Lung microvascular endothelial cell (primary cell): Measurements from ENCODE around the gene GGTLC3. TPM values are rescaled to one million over a fixed set of nuclear protein-coding genes. Genes with fewer than 3 reads are reported as not detected.
A peak's percentile ranks its signal among the peaks of the same experiment; 100 is the strongest.
"Not testable (repeated sequence)": the region's sequence is repeated elsewhere in the genome, so short reads cannot be mapped to it uniquely, and the experiment has no call there.

Experiments
- DNase-seq, 2 donors: peaks; one replicate each; pipeline versions ENCODE4 v3.0.0 to v3.0.0-alpha.2; 2010; ENCODE audit warnings: low read depth in 2 of 2
- total RNA-seq: library from RNA; depleted of rRNA; stranded (reverse); fragments of >200 nt; gene quantifications from 2 replicates; pipeline ENCODE4 v1.2.1, GENCODE V29; 2014

GGTLC3 gene
- not detected in 2 replicates for total RNA-seq

DNA sequence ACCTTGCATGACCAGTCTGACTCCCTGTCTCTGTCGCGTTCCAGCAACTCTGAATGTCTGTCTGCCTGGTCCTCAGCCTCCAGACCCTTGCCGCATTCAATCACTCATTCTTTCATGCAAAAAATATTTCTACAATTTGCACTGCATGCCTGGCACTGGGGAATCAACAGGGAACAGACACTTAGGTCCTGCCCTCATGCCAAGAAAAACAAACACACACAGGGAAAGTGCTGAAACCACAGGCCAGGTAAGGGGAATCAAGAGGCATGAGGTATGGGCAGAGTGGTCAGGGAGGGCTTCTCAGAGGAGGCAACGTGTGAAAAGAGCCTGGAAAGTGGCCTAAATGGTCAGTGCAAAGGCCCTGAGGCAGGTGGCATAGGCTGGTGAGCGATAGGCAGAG lies at the start of gene GGTLC3:
Gene GGTLC3, minus strand, starts transcription at position 101 of the 400 bp plus-strand sequence. CDS start 264 bp downstream, outside the sequence.
- DNase-seq = not testable (repeated sequence)

DNA sequence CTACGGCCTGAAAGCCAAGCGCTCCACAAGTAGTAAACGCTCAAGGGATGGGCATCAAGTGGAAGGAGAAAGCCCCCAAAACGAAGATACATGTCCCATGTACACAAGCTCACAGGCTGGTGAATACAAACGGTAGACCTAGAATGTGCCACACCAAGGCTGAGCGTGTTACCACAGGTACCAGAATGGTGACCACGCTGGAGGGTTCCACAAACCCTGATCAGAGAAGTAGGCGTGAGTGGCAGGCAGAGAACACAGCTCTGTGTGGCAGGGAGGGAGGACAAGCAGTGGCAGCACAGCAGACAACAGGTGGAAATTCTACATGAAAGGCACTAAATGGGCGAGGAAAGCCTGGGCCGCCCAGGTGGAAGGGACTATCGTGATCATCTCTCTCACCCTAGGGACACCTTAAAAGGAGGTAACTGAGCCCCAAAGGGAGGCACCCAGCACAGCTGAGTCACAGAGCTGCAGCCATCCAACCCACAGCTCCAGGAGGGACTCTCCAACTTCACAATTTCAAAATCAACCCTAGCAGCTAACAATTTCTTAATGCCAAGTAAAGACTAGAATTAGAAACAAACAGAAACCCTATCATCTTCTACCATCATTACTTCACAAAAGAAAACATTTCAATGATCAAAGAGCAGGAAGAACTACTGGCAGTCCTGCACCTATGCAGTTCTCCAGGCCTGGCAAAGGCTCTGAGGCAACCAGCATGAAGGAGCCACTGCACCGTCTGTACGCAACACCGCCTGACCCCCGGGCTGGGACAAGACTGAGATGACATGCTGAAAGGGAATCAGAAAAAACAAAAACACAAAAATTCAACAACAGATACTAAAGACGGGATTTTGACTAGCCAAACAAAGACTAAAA lies 42.4 kb upstream of the GGTLC3 start:
- DNase-seq = not testable (repeated sequence)

DNA sequence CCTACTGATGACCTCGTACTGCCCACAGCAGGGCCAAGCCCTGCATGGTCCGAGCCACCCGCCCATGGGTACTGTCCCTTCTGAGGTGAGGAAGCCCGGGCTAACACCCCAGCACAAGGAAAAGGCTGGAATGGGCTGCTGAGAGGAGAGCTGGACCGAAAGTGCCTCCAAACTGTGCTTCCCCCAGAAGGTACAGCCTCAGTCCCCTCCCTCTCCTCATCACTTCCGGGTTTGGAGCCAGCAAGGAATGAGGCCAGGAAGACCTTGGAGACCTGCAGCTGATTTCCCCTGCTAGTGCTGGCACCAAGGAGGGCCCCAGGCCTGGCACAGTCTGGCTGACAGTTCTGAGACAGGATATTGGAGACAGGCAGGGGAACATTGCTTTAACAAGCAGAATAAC lies 41.0 kb upstream of the GGTLC3 start:
- DNase-seq = not testable (repeated sequence)

DNA sequence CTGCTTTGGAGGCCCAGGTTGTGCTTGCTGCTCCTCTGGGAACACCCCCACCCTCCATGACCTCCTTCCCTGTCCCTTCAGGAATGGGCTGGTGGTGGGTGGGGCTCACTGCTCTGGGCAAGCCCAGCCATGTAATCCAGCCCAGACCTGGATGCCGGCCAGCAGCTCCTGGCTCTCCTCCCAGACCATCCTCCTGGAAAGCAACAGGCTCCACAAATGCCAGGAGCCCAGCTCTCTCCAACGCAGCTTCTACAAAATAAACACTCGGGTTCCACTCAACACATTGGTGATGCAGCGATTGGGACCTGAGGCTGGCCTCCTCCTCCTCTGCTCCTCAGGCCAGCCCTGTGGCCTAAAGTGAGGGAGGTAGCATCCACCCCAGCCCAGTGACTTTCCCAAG lies 40.6 kb upstream of the GGTLC3 start:
- not testable (repeated sequence) for DNase-seq

DNA sequence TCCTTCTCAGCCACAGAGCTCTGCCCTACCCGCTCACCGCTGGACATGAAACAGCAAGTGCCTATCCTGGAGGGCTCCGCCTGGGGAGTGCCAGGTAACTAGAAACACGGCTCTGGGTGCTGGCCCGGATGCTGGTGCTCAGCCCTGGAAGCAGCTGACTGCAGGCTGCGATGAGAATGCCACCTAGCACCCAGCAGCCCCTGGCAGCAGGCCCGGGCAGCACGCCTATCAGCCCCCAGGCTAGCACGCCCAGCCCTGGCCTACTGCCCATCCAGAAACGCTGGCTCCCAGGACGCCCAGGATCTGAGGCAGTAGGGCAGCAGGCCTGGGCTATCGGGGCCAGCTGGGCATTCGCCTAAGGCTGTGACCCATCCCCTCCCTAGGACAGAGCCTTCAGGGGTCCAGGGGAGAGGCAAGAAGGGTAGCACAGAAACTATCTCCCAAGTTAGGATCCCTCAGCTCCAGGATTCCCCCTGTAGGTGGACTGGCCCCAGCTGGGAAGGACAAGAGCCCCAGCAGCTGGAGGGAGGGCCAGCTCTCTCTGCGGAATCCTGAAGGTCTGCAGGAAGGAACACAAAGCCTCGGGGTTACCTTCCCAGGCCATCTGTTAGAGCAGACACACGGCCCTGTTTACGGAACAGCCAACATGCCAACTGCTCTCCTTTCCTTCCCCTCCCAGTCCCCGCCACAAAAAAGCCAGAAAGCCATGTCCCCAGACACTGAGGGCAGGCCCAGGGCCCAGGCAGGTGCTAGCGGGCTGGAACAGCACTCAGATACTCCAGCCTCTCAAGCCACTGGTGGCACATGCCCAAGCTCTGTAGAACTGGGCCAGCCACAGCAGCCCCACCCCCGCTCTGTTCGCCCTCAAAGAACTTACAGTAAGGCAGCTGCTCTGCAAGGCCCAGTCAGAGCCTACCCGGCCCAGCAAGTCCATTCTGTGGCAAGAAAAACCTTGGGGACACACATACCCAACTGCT lies 36.6 kb upstream of the GGTLC3 start:
- DNase-seq = not testable (repeated sequence)

DNA sequence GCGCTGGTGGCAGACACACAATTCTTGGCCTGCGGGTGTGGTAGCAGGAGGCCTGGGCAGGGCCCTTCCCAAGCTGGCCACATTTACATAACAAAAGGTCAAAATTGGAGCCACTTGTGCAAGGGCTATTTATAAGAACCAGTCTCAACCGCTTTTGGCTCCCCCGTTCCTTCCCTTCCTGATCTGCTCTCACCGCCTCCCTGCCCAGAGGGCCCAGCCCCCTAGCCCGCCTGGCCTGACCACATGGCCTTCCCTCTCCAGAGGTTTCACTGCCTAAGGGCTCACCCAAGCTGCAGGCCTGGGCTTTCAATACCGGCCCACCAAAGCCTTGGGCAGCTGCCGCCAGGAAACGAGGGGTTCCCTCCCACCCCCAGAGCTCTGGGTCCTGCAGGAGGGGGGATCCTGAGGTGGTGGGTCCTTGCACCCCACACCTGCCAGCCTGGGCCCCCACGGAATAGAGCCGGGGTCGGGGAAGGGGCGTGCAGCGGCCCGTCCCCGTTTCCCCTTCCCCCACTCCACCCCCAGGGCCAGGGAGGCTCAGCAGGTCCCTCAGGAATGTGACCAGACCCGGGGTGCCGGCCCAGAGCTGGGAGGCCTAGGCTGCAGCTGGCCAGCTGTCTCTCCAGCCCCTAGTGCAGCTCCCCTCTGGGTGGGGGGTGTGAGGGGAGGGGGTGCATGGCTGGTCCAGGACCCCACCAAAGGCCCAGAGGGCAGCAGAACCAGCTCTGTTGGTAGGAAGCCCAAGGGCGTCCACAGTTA lies 35.1 kb upstream of the GGTLC3 start:
- DNase-seq = not testable (repeated sequence)

DNA sequence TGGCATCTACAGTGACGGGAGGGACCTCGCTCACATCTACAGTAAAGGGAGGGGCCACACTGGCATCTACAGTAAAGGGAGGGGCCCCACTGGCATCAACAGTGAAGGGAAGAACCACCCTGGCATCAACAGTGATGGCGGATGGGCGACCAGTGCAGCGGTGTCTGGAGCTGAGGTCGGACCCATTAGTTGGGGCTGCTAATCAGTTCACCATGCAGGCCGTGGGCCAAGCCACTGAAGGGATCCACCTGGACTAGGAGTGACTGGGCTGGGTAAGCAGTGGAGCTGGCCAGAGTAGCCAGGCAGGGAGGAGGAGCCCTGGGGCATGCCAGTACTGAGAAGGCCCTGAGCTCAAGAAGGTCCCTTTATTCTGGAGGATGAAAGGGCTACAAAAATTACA lies 33.1 kb upstream of the GGTLC3 start:
- DNase-seq = not testable (repeated sequence)

DNA sequence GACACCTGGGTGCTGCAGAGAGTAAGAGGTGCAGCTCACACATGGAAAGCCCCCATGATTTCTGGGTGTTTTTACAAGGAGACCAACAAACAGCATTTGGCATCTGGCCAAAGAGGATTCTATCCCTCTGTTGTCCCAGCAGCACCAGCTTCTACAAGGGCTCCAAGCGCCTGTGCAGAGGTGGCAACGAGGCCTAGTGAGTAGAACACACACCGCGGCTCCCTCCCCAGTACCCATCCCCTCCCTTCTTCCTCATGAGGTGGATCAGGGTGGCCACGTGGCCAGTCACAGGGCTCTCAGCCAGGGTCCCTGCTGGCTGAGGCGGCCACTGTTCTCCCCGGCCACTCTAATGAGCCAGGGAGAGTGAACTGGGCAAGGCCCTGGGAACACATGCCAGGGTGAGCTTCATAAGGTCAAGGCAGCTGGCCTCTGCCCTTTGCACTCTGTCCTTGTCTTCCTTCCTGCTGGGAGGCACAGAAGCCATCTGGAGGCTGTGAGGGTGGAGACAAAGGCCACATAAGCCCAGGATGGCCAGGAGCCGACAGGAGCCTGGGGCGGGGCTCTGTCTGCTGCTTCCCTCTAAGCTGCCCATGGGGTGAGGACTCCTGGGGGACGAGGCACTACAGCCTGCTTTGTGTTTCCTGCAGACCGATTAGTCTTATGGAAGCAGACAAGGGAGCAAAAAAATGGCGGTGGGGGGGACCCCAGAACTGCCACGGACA lies 31.7 kb upstream of the GGTLC3 start:
- DNase-seq = not testable (repeated sequence)

DNA sequence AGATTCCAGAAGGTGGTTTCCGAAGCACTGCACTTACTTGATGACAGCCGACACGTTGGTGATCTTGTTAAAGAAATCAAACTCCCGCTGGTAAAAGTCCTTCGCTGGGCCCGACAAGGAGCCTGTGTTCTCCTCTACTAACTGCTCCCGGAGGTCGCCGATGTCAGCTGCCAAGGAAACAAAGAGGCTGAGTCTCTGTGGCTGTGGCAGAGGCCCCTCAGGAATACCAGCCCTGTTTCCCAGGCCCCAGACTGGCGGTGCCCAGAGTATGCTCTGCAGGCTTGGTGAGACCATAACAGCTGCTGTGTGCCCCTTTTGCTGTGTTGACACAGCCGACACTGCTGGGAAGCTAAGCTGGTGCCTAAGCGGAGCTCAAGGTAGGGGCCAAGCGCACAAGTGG lies 26.7 kb upstream of the GGTLC3 start:
- not testable (repeated sequence) for DNase-seq

DNA sequence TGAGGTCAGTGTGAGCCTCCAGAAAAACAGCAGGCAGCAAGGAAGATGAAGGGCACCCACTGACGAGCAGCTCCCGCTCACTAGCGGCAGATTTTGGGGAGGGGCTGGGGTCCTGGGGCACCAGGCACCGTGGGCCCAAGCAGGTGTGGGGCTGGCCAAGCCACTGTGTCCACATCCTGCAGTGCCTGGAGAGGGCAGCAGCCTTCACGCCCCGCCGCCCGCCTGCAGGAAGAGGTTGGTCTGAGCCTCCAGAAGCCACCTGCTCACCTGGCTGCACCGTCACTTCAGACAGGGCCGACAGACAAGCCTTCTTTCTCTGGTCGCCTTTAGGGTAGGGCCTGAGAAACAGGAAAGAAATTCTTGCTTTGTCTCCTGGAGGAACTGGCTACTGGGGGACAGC lies 25.4 kb upstream of the GGTLC3 start:
- not testable (repeated sequence) for DNase-seq

DNA sequence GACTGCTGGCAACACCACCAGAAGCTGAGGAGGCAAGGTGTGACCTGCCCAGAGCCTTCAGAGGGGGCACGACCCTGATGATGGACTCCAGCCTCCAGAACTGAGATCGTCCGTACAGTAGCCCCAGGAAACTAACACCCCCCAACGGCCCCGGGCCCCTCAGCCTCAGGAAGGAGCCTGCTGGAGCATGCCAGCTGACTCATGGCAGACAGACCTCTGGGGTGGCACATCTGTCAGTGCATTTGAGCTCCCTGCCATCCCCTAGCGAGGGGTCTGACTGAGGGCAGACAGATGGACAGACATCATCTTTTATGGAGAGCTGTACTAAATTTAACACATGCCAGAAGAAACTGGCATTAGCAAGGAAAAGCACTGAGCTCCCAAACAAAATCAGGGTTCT lies 22.0 kb upstream of the GGTLC3 start:
- DNase-seq = not testable (repeated sequence)

DNA sequence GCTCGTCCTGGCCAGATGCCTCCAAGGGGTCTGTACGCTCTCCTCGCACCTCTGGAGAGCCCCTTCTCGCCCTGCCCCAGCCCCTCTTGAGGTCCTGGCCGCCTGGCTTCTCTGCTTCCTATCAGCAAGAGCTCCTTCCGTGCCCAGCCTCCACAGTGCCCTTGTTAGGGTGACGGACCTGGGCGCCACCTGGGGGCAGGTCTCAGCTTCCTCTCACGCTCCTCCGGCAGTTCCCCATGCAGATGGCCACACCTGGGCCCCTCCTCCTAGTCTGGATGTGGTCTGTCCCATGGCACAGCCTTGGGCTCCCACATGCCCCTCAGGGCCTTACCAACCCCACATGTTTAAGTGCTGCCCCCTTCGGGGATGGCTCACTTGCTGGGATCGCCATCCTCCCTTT lies 16.4 kb upstream of the GGTLC3 start:
- not testable (repeated sequence) for DNase-seq

DNA sequence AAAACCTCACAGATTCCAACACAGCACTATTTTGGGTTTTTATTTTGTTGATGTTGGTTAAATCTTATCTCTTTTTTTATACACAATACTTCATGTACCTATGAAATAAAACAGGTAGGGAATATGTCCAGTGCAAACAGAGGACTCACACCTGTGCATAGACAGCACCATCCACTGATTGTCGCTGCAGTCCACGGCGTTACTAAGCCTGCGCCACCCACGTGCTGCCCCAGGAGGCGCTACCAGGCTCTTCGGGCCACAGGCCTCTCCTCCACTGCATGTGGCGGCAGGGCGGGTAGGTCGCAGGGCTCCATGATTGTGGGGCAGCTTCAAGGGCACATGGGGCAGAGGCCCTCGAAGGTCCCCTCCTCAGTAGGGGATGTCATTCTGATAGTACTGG lies 15.7 kb upstream of the GGTLC3 start:
- not testable (repeated sequence) for DNase-seq

DNA sequence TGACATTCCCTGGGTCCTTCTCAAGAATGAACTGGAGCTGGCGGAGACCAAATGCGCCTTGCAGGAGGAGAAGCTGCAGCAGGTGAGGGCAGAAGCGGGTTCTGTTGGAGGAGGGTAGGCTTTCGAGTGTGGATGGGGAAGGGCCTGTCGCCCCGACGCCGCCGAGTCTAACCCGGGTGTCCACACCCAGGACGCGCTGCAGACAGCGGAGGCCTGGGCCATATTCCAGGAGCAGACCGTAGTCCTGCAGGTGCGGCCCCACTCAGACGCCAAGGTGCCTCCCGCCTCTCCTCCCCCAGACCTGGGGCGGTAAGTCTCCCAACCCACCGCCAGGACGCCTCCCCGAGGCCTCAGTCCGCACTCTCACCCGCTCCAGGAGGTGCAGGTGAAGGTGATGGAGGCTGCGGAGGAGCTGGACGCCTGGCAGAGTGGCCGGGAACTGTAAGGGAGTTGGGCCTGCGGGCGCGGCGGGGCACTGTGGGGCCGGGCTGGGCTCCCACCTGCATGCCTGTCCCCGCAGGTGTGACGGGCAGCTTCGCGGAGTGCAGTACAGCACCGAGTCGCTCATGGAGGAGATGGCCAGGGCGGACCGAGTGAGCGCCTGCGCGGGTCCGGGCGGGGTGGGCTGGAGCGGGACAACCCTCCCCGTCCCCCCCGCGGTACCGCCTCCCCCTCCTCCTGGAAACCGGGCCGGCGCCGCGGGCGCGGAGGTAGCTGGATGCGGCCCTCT lies 11.6 kb upstream of the GGTLC3 start:
- not testable (repeated sequence) for DNase-seq

DNA sequence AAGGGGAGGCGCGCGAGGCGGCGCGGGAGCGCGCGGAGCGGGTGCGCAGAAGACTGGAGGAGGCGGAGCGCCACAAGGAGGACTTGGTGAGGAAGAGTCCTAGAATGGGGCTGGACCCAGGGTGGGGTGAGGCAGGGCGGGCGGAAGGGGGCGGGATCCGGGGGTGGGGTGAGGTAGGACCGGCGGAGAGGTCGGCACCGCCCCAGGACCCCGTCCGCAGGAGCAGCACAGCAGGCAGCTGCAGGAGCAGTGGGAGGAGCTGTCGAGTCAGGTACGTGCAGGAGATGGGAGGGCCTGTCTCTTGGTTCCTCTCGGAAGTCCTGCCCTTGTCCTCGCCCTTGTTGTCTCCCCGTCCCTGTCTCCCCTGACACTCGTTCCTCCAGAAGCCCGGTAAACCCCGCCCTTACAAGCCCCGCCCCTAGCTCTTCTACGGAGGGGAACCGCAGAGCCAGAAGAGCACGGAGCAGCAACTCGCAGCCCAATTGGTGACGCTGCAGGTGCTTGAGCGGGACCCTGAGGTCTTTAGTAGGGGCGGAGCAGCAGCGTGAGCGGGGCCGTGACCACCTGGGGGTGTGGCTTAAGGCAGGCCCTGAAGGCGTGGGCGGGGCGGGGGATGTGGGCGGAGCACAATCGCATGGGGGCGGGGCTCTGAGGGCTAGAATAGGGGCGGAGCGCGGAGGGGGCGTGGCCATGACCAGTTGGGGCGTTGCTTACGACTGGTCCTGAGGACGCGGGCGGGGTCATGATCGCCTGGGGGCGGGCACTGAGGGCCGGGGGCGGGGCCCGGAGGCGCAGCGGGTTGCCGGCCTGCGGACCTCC lies 10.8 kb upstream of the GGTLC3 start:
- DNase-seq = peak; percentile 67 to 76

DNA sequence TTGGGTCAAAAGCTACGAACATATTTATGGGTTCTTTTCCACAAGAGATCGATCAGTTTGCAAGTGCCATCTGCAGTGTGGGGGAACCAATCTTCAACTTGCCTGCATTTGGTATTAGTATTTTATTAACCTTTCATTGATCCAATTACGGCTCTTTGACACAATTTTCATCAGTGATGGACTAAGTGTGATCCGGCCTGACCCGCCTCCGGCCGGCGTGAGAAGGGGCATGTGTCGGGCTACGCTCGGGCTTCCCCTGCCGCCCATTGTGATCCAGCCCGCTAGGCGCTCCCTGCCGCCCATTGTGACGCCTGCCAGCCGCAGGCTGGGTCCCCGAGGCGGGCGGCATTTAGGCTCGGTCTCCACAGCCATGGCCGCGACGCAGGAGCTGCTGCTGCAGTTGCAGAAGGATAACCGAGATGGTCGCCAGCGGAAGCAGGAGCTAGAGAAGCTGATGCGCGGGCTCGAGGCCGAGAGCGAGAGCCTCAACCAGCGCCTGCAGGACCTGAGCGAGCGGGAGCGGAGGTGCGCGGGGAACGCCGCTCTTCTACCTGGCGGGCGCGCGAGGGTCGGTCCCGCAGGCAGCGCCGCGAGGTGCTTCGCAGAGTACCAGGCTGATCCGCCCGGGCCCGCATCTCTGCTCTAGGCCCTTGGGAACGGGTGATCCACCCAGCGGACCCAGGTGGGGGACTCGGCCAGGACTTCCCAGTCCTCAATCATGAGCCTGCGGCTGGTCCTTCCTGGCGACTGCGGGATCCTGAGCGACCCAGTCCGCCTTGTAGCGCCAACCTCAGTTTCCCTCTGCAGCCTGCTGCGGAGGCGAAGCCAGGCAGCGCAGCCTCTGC lies 10.0 kb upstream of the GGTLC3 start, which contains the start of gene TMEM191B:
Gene TMEM191B, plus strand, starts transcription at position 51 of the 845 bp plus-strand sequence. Its CDS starts 179 bp downstream, at position 230.
- not testable (repeated sequence) for DNase-seq

DNA sequence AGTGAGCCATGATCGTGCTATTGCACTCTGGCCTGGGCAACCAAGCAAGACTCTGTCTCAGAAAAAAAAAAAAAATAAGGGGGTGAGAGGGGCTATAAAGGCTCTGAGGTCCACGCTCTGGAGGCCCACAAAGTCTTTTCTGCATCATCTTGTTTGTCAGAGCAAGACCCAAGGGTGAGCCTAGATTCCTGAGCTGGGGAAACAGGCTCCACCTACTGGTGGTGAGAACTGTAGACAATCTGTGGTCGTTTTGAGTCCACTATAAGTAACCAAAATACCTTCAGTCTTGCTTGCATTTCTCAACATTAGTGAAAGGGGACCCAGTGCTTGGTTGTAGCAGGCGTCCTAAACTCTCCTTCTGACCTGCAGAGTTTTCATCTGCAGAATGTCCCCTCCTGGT lies 5.4 kb upstream of the GGTLC3 start:
- DNase-seq = not testable (repeated sequence)

DNA sequence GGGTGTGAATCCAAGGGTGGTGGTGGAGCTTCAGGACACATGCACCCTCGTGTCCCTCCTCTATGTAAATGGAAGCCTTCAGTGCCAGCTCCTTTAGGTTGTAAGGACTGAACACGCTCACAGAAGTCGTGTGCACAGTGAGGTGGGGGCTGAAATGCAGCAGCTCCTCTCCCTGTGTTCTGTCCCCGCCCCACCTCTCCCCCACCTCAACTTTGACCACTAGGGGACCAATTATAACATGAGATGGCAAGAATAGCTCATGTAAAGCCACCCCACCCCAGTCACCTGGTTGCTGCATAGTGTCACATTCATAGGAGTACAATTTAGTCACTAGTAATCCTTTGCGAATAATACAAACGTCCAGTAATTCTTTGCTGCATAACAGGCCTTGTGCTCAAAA lies 4.8 kb upstream of the GGTLC3 start:
- not testable (repeated sequence) for DNase-seq
